ENCODE results near the gene ACBD4. TPM values are rescaled to one million over a fixed set of nuclear protein-coding genes. Genes with fewer than 3 reads are reported as not detected.

ACBD4 gene
- total and polyA plus RNA-seq, 2 of the 13 experiments (the other 11 are each of a cell fraction or from before 2014, with no cell fraction given) = 16.1 to 26.9 TPM

DNA sequence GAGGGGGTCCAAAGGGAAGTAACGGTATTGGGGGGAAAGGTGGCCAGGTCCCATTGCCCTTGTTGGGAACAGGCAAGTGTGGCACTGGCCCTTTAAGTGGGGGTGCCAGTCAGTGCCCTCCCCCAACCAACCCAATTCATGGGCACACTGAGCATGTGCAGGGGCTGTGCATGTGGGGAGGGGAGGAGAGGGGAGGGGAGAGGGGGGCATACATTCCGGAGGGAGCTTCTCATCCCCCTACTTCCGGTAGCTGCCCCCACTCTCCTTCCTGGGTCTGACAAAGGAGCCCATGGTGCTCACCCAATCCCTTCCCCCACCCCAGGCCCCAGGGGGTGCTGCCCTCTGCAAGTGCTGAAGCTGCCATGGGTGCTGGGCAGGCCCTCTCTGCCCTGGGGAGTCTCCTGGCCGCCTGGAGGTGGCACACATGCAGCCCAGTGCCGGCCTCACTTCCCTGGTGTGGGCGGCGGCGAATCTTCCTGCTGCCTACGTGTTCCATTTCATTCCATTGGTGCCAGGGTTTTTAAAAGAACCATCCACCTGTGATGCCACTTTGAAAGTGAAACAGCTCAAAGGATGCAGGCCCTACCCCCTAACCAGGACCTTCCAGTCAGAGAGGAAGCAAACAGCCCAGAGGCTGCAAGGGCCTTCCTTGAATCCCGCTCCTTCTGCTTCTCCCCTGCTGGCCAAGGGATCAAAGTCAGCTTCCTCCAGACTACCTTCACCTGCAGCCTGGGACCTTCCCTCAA is 37.2 kb downstream of the ACBD4 start (continued):
- TF ChIP-seq BRCA1 (CRISPR knock-in tag; IDR thresholded peaks at IDR 0.05) = no peak
- TF ChIP-seq, protein P1, sequence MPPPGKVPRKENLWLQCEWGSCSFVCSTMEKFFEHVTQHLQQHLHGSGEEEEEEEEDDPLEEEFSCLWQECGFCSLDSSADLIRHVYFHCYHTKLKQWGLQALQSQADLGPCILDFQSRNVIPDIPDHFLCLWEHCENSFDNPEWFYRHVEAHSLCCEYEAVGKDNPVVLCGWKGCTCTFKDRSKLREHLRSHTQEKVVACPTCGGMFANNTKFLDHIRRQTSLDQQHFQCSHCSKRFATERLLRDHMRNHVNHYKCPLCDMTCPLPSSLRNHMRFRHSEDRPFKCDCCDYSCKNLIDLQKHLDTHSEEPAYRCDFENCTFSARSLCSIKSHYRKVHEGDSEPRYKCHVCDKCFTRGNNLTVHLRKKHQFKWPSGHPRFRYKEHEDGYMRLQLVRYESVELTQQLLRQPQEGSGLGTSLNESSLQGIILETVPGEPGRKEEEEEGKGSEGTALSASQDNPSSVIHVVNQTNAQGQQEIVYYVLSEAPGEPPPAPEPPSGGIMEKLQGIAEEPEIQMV (CRISPR knock-in tag; IDR thresholded peaks at IDR 0.05; ENCODE audit: low read depth) = no peak
- TF ChIP-seq NONO (IDR thresholded peaks at IDR 0.05) = no peak
- peak; percentile 91; the same call in 1 of the 2 replicates for TF ChIP-seq NONO (CRISPR knock-in tag; conservative IDR thresholded peaks at IDR 0.05)
- 0 out of 2 replicates have a peak, but pooled peaks have one; percentile 65 for TF ChIP-seq ZNF563 (CRISPR knock-in tag; IDR thresholded peaks at IDR 0.05)
- TF ChIP-seq HNRNPH1 (optimal IDR thresholded peaks at IDR 0.05; ENCODE audit: low read depth, low read length) = no peak
- TF ChIP-seq HMG20A (CRISPR knock-in tag; IDR thresholded peaks at IDR 0.05; ENCODE audit: borderline replicate concordance) = peak; percentile 37; the same call in 1 of the 2 replicates
- no peak for TF ChIP-seq ZNF333 (CRISPR knock-in tag; IDR thresholded peaks at IDR 0.05; ENCODE audit: borderline replicate concordance)
- TF ChIP-seq ZNF260 (CRISPR knock-in tag; IDR thresholded peaks at IDR 0.05; ENCODE audit: borderline replicate concordance, low read depth) = no peak
- TF ChIP-seq HOXA5 (CRISPR knock-in tag; IDR thresholded peaks at IDR 0.05) = no peak
- TF ChIP-seq ZNF589 (CRISPR knock-in tag; conservative IDR thresholded peaks at IDR 0.05) = no peak
- no peak for TF ChIP-seq LCORL (IDR thresholded peaks at IDR 0.05)
- TF ChIP-seq LCORL (CRISPR knock-in tag; IDR thresholded peaks at IDR 0.05) = peak; percentile 91
- peak; percentile 19; the same call in 1 of the 2 replicates for TF ChIP-seq ZBTB1 (CRISPR knock-in tag; IDR thresholded peaks at IDR 0.05; ENCODE audit: borderline replicate concordance)
- peak; percentile 39; the same call in 1 of the 2 replicates for TF ChIP-seq ZNF121 (CRISPR knock-in tag; IDR thresholded peaks at IDR 0.05)
- TF ChIP-seq ZNF235 (CRISPR knock-in tag; IDR thresholded peaks at IDR 0.05; ENCODE audit: borderline replicate concordance) = no peak
- TF ChIP-seq ATF1 (CRISPR knock-in tag; IDR thresholded peaks at IDR 0.05) = no peak
- no peak for TF ChIP-seq ZFAT (CRISPR knock-in tag; conservative IDR thresholded peaks at IDR 0.05)
- peak; percentile 54; the same call in 1 of the 2 replicates for TF ChIP-seq TSC22D2 (CRISPR knock-in tag; IDR thresholded peaks at IDR 0.05; ENCODE audit: borderline replicate concordance)
- TF ChIP-seq, protein P2, sequence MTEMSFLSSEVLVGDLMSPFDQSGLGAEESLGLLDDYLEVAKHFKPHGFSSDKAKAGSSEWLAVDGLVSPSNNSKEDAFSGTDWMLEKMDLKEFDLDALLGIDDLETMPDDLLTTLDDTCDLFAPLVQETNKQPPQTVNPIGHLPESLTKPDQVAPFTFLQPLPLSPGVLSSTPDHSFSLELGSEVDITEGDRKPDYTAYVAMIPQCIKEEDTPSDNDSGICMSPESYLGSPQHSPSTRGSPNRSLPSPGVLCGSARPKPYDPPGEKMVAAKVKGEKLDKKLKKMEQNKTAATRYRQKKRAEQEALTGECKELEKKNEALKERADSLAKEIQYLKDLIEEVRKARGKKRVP (CRISPR knock-in tag; IDR thresholded peaks at IDR 0.05) = peak in 1 of 2 experiments; percentile 33; a peak in 1 of 4 replicates
- TF ChIP-seq RBM22 (optimal IDR thresholded peaks at IDR 0.05; ENCODE audit: low read length) = no peak
- no peak for TF ChIP-seq SOX13 (IDR thresholded peaks at IDR 0.05)
- peak in 1 of 2 experiments; percentile 69; a peak in 1 of 4 replicates for TF ChIP-seq SOX13 (CRISPR knock-in tag; conservative IDR thresholded peaks at IDR 0.05 in 1 of 2, IDR thresholded peaks at IDR 0.05 in 1 of 2)
- no peak for TF ChIP-seq ZNF737 (CRISPR knock-in tag; IDR thresholded peaks at IDR 0.05; ENCODE audit: borderline replicate concordance)
- no peak for TF ChIP-seq TMF1 (CRISPR knock-in tag; IDR thresholded peaks at IDR 0.05; ENCODE audit: low read depth)
- TF ChIP-seq ZNF878 (CRISPR knock-in tag; IDR thresholded peaks at IDR 0.05) = peak; percentile 22
- TF ChIP-seq ZFP82 (CRISPR knock-in tag; IDR thresholded peaks at IDR 0.05; ENCODE audit: borderline replicate concordance) = peak; percentile 67; the same call in 1 of the 2 replicates
- peak; percentile 56 for TF ChIP-seq XRCC5 (optimal IDR thresholded peaks at IDR 0.05; ENCODE audit: low read length)
- no peak; the same call in 1 of the 2 replicates for TF ChIP-seq KLF12 (CRISPR knock-in tag; IDR thresholded peaks at IDR 0.05; ENCODE audit: borderline replicate concordance)
- peak; percentile 86 for TF ChIP-seq RBM39 (IDR thresholded peaks at IDR 0.05; ENCODE audit: low read depth, low read length, poor library complexity, severe bottlenecking)
